Natural killer cell (primary cell): Measurements from ENCODE around the gene SOX6. TPM values are rescaled to one million over a fixed set of nuclear protein-coding genes. Genes with fewer than 3 reads are reported as not detected.

ENCODE experiments used
- ATAC-seq, 3 donors: fragments of 150-1000 bp in 2 of 3; fragments of 200-7000 bp in 1 of 3; cut with Tn5 transposase; 1 replicate in 1 of 3; 2 replicates in 2 of 3; pipeline ENCODE4 v1.10.0; 2021; ENCODE audit warnings: mild to moderate bottlenecking in 2 of 3, moderate library complexity in 2 of 3
- DNase-seq, 2 donors: peaks; one replicate each; pipeline versions ENCODE4 v3.0.0 to v3.0.0-alpha.2; 2013 to 2021; ENCODE audit warnings: mixed read lengths in 1 of 2
- H3K27ac ChIP-seq: one replicate; pipeline ENCODE4 v1.5.1; 2013; ENCODE audit warnings: mild to moderate bottlenecking, low read length
- H3K27me3 ChIP-seq: one replicate; pipeline ENCODE4 v1.6.1; 2013; ENCODE audit warnings: low read length; ENCODE audit not compliant: control insufficient read depth, insufficient read depth
- H3K36me3 ChIP-seq: one replicate; pipeline ENCODE4 v1.6.1; 2013; ENCODE audit warnings: low read length; ENCODE audit not compliant: control insufficient read depth, insufficient read depth
- H3K4me1 ChIP-seq: one replicate; pipeline ENCODE4 v1.6.1; 2013; ENCODE audit warnings: low read length; ENCODE audit not compliant: control insufficient read depth, insufficient read depth
- H3K4me3 ChIP-seq: one replicate; pipeline ENCODE4 v1.5.1; 2013; ENCODE audit warnings: low read length
- H3K9me3 ChIP-seq: one replicate; pipeline ENCODE4 v1.6.1; 2013; ENCODE audit warnings: low read length; ENCODE audit not compliant: control insufficient read depth, insufficient read depth
- H3K27ac Mint-ChIP-seq, 2 donors: one replicate each; pipeline ENCODE4 v1.8.0; 2022; ENCODE audit warnings: mild to moderate bottlenecking in 2 of 2, mixed read lengths in 2 of 2, moderate library complexity in 1 of 2
- H3K27me3 Mint-ChIP-seq, 2 donors: one replicate each; pipeline ENCODE4 v1.8.0; 2022; ENCODE audit warnings: low read depth in 2 of 2, mixed read lengths in 2 of 2
- H3K36me3 Mint-ChIP-seq: one replicate; pipeline ENCODE4 v1.8.0; 2022; ENCODE audit warnings: mixed read lengths
- H3K4me1 Mint-ChIP-seq, 2 donors: one replicate each; pipeline ENCODE4 v1.8.0; 2022; ENCODE audit warnings: mixed read lengths in 2 of 2
- H3K4me3 Mint-ChIP-seq: one replicate; pipeline ENCODE4 v1.8.0; 2022; ENCODE audit warnings: mild to moderate bottlenecking, moderate library complexity, mixed read lengths
- H3K9me3 Mint-ChIP-seq, 2 donors: one replicate each; pipeline ENCODE4 v1.8.0; 2022; ENCODE audit warnings: mixed read lengths in 2 of 2
- CTCF ChIP-seq: fragments of 200-600 bp; IDR thresholded peaks from one replicate; pipeline ENCODE4 v1.8.0; 2022; ENCODE audit warnings: antibody characterized with exemption
- WGBS: methylation state at CpG from one replicate; pipeline ENCODE4 v1.1.7; 2013; ENCODE audit warnings: missing lambda C conversion rate; ENCODE audit not compliant: insufficient coverage; 5-methylcytosine and 5-hydroxymethylcytosine counted together
- intact Hi-C: fragments of 100-400 bp; cut with micrococcal nuclease; formaldehyde crosslinking; loops from one replicate; pipeline ENCODE4 v1.14.2; 2022
- total RNA-seq, 4 donors: library from RNA; stranded (reverse); fragments of 120-200 nt in 1 of 4; gene quantifications; one replicate each; pipeline versions ENCODE4 v1.2.3 to v1.2.4, GENCODE V29; 2013 to 2022

The SOX6 gene
- total RNA-seq, 3 donors from 2014 or later (not counting 1 experiment from before 2014, with no cell fraction given) = 0.27 TPM; not detected in 2

- TF ChIP-seq CTCF = no peak
- ATAC-seq = no peak
- no peak overlapping the region for H3K4me3 Mint-ChIP-seq
- no peaks in the 10 kb centered on the region for H3K36me3 Mint-ChIP-seq
- H3K36me3 ChIP-seq = no peaks in the 10 kb centered on the region
- H3K9me3 Mint-ChIP-seq = peaks cover 5 to 11% of the 10 kb centered on the region in 2 donors
- intact Hi-C loops = no loop called here
- WGBS = no CpG with 5 or more reads among the region's 1 CpG
- H3K9me3 ChIP-seq = no peaks in the 10 kb centered on the region
- no peaks in the 10 kb centered on the region for H3K4me1 Mint-ChIP-seq
- no peak overlapping the region for H3K27ac Mint-ChIP-seq
- no peaks in the 10 kb centered on the region for H3K27me3 Mint-ChIP-seq
- H3K4me1 ChIP-seq = no peaks in the 10 kb centered on the region
- no peaks in the 10 kb centered on the region for H3K27me3 ChIP-seq
- DNase-seq = no peak
- no peak overlapping the region for H3K27ac ChIP-seq
- no peak overlapping the region for H3K4me3 ChIP-seq
Measured at GRCh38 chr11:16089481-16089880, 266.9 kb downstream of the SOX6 start.

- Mint-ChIP-seq H3K27me3 (no peaks in the 10 kb centered on the region), H3K4me3 (no peak overlapping the region), H3K27ac (no peak overlapping the region), H3K36me3 (no peaks in the 10 kb centered on the region), H3K9me3 (peaks cover 3 to 10% of the 10 kb centered on the region in 2 donors), H3K4me1 (no peaks in the 10 kb centered on the region)
- intact Hi-C loops = no loop called here
- no peak for TF ChIP-seq CTCF
- ATAC-seq = no peak
- DNase-seq = no peak
- no CpG with 5 or more reads among the region's 1 CpG for WGBS
- H3K9me3 ChIP-seq = no peaks in the 10 kb centered on the region
- H3K4me3 ChIP-seq = no peak overlapping the region
- no peaks in the 10 kb centered on the region for H3K36me3 ChIP-seq
- no peaks in the 10 kb centered on the region for H3K27me3 ChIP-seq
- H3K27ac ChIP-seq = no peak overlapping the region
- H3K4me1 ChIP-seq = no peaks in the 10 kb centered on the region
Measured at GRCh38 chr11:16088774-16089173, 267.6 kb downstream of the SOX6 start.

- H3K27ac Mint-ChIP-seq = no peak overlapping the region
- no peak for DNase-seq
- Histone ChIP-seq H3K27ac (no peak overlapping the region), H3K9me3 (no peaks in the 10 kb centered on the region), H3K4me1 (no peaks in the 10 kb centered on the region), H3K36me3 (no peaks in the 10 kb centered on the region), H3K27me3 (no peaks in the 10 kb centered on the region), H3K4me3 (no peak overlapping the region)
- TF ChIP-seq CTCF = no peak
- no peak overlapping the region for H3K4me3 Mint-ChIP-seq
- no peak for ATAC-seq
- 80% methylated on average over 1 of the region's 2 CpGs for WGBS
- peaks cover 4 to 9% of the 10 kb centered on the region in 2 donors for H3K9me3 Mint-ChIP-seq
- H3K36me3 Mint-ChIP-seq = no peaks in the 10 kb centered on the region
- intact Hi-C loops = no loop called here
- H3K4me1 Mint-ChIP-seq = no peaks in the 10 kb centered on the region
- H3K27me3 Mint-ChIP-seq = no peaks in the 10 kb centered on the region
Measured at GRCh38 chr11:16087886-16088285, 268.5 kb downstream of the SOX6 start.

- Mint-ChIP-seq H3K4me3 (no peak overlapping the region), H3K27me3 (no peaks in the 10 kb centered on the region), H3K36me3 (no peaks in the 10 kb centered on the region), H3K9me3 (peaks cover 6% of the 10 kb centered on the region in 2 donors), H3K27ac (no peak overlapping the region), H3K4me1 (no peaks in the 10 kb centered on the region)
- ATAC-seq (no peak), DNase-seq (no peak)
- H3K4me3 ChIP-seq = no peak overlapping the region
- no peaks in the 10 kb centered on the region for H3K9me3 ChIP-seq
- no peaks in the 10 kb centered on the region for H3K36me3 ChIP-seq
- H3K4me1 ChIP-seq = no peaks in the 10 kb centered on the region
- no peak overlapping the region for H3K27ac ChIP-seq
- WGBS = 92% methylated on average over 5 of the region's 7 CpGs
- H3K27me3 ChIP-seq = no peaks in the 10 kb centered on the region
- intact Hi-C loops = no loop called here
- no peak for TF ChIP-seq CTCF
Measured at GRCh38 chr11:16086229-16086819, 270.0 kb downstream of the SOX6 start.
